HCT116 (cell line): ENCODE data around the gene PROCA1. TPM values are rescaled to one million over a fixed set of nuclear protein-coding genes. Genes with fewer than 3 reads are reported as not detected.

Source experiments
- ATAC-seq: fragments of 200-7000 bp; cut with Tn5 transposase; 2 replicates; pipeline ENCODE4 v1.9.1; 2020; ENCODE audit warnings: mild to moderate bottlenecking, moderate library complexity
- BruUV-seq: library from RNA; stranded (reverse); fragments of 400-500 nt; replicated peaks from 2 replicates; lab custom pipeline; 2021; lab: Mats Ljungman, UMichigan
- CTCF ChIA-PET: fragments of 300-600 bp; sonication (Branson Sonifier 250); formaldehyde crosslinking; loops from one replicate; lab custom pipeline; 2021; ENCODE audit warnings: antibody characterized with exemption; lab: Charles Lee
- POLR2A ChIA-PET: fragments of 300-600, 350-600 bp; sonication (Branson Sonifier 250); formaldehyde crosslinking; loops from one replicate; lab custom pipeline; 2021; ENCODE audit warnings: antibody characterized with exemption; lab: Charles Lee
- RAD21 ChIA-PET, 2 experiments: fragments of 300-600 bp; sonication (Branson Sonifier 250); formaldehyde crosslinking; loops; one replicate each; lab custom pipeline; 2023; ENCODE audit warnings: low total read pairs in 2 of 2; ENCODE audit not compliant: uncharacterized antibody in 2 of 2, unreplicated experiment in 2 of 2, low non-redundant PET in 1 of 2; lab: Charles Lee
- DNase-seq: peaks from one replicate; pipeline ENCODE4 v3.0.0-alpha.2; 2010; ENCODE audit warnings: low read depth, low spot score
- H2AFZ ChIP-seq: fragments of 200-600 bp; shearing (Covaris generic), sonication (generic); 2 replicates; pipeline ENCODE4 v1.6.1; 2017; ENCODE audit warnings: low read depth, mixed run types, mixed read lengths, antibody characterized with exemption, low read length; ENCODE audit not compliant: poor library complexity, severe bottlenecking
- H3K27ac ChIP-seq: 2 replicates; pipeline ENCODE4 v1.5.1; 2012; ENCODE audit warnings: low read depth, low read length
- H3K27me3 ChIP-seq: fragments of 200-600 bp; sonication (generic); 2 replicates; pipeline ENCODE4 v1.6.1; 2016; ENCODE audit warnings: mixed run types, low read length, mixed read lengths; ENCODE audit not compliant: insufficient read depth
- H3K36me3 ChIP-seq, 2 experiments: fragments of 200-500 bp in 1 of 2; fragments of 200-600 bp in 1 of 2; sonication (Bioruptor generic) in 1 of 2; sonication (generic) in 1 of 2; 2 replicates each; pipeline versions ENCODE4 v1.5.1 to v1.6.1; 2014 to 2016; ENCODE audit warnings: low read length in 2 of 2, inconsistent platforms in 1 of 2, mixed read lengths in 1 of 2, mixed run types in 1 of 2; ENCODE audit not compliant: insufficient read depth in 2 of 2, control insufficient read depth in 1 of 2
- H3K4me1 ChIP-seq, 2 experiments: fragments of 200-600 bp in 1 of 2; sonication (generic) in 1 of 2; 2 replicates each; pipeline versions ENCODE4 v1.5.1 to v1.6.1; 2012 to 2017; ENCODE audit warnings: low read length in 2 of 2, inconsistent platforms in 1 of 2, mild to moderate bottlenecking in 1 of 2, mixed read lengths in 1 of 2, mixed run types in 1 of 2, moderate library complexity in 1 of 2; ENCODE audit not compliant: insufficient read depth in 2 of 2, control insufficient read depth in 1 of 2
- H3K4me2 ChIP-seq: fragments of 200-600 bp; sonication (generic); 2 replicates; pipeline ENCODE4 v1.6.1; 2017; ENCODE audit warnings: mixed run types, low read length, mixed read lengths
- H3K4me3 ChIP-seq, 2 experiments: fragments of 200-600 bp in 1 of 2; sonication (generic) in 1 of 2; replicated peaks in 1 of 2; 2 replicates each; pipeline ENCODE4 v1.5.1; 2011 to 2016; ENCODE audit warnings: low read length in 2 of 2, control low read depth in 1 of 2, low read depth in 1 of 2, mild to moderate bottlenecking in 1 of 2, mixed read lengths in 1 of 2, mixed run types in 1 of 2
- H3K79me2 ChIP-seq: fragments of 200-600 bp; sonication (generic); 2 replicates; pipeline ENCODE4 v1.6.1; 2017; ENCODE audit warnings: mild to moderate bottlenecking, mixed run types, low read length, moderate library complexity, mixed read lengths; ENCODE audit not compliant: insufficient read depth
- H3K9ac ChIP-seq: fragments of 200-600 bp; sonication (generic); 2 replicates; pipeline ENCODE4 v1.6.1; 2016; ENCODE audit warnings: low read length, mixed read lengths
- H3K9me2 ChIP-seq: fragments of 200-600 bp; sonication (generic), shearing (Covaris generic); 2 replicates; pipeline ENCODE4 v1.6.1; 2017; ENCODE audit warnings: mixed run types, mild to moderate bottlenecking, moderate library complexity; ENCODE audit not compliant: insufficient read depth
- H3K9me3 ChIP-seq, 2 experiments: fragments of 200-500 bp in 1 of 2; fragments of 200-600 bp in 1 of 2; sonication (Bioruptor generic) in 1 of 2; sonication (generic) in 1 of 2; 2 replicates each; pipeline ENCODE4 v1.6.1; 2014 to 2017; ENCODE audit warnings: low read length in 2 of 2, mixed read lengths in 2 of 2, inconsistent platforms in 1 of 2, low read depth in 1 of 2, mild to moderate bottlenecking in 1 of 2, mixed run types in 1 of 2, moderate library complexity in 1 of 2; ENCODE audit not compliant: control insufficient read depth in 1 of 2, insufficient read depth in 1 of 2
- H4K20me1 ChIP-seq: fragments of 200-600 bp; sonication (generic), shearing (Covaris generic); 2 replicates; pipeline ENCODE4 v1.6.1; 2017; ENCODE audit warnings: mixed run types, mild to moderate bottlenecking, moderate library complexity; ENCODE audit not compliant: insufficient read depth
- ELF1 ChIP-seq: IDR thresholded peaks from 2 replicates; pipeline ENCODE4 v1.6.1; 2012; ENCODE audit warnings: low read depth, borderline replicate concordance
- JUND ChIP-seq: IDR thresholded peaks from 2 replicates; pipeline ENCODE4 v1.6.1; 2012
- RAD21 ChIP-seq: IDR thresholded peaks from 2 replicates; pipeline ENCODE4 v1.6.1; 2012; ENCODE audit warnings: low read depth, mild to moderate bottlenecking
- SP1 ChIP-seq: IDR thresholded peaks from 2 replicates; pipeline ENCODE4 v1.6.1; 2012; ENCODE audit warnings: low read depth
- SRF ChIP-seq: IDR thresholded peaks from 2 replicates; pipeline ENCODE4 v1.6.1; 2012; ENCODE audit warnings: low read depth
- ZNF274 ChIP-seq: fragments of 200-500 bp; sonication (Bioruptor generic); IDR thresholded peaks from 2 replicates; pipeline ENCODE4 v1.6.1; 2014; ENCODE audit warnings: mild to moderate bottlenecking, low read depth, low read length, inconsistent platforms
- intact Hi-C: fragments of 100-400 bp; cut with micrococcal nuclease; formaldehyde crosslinking; loops from 2 replicates; pipeline ENCODE4 v1.10.0; 2022
- total RNA-seq: library from RNA; stranded (reverse); gene quantifications from one replicate; pipeline ENCODE4 v1.2.1, GENCODE V29; 2021; ENCODE audit not compliant: unreplicated experiment
- TF ChIP-seq, protein P1 (sequence below): IDR thresholded peaks from 2 replicates; pipeline ENCODE4 v1.6.1; 2012
- TF ChIP-seq, protein P2 (sequence below), 3 experiments: fragments of 200-600 bp in 1 of 3; sonication (generic) in 1 of 3; IDR thresholded peaks in 2 of 3; conservative IDR thresholded peaks in 1 of 3; 2 replicates each; pipeline ENCODE4 v1.5.1; 2012 to 2017; ENCODE audit warnings: low read depth in 2 of 3, low read length in 2 of 3, antibody characterized with exemption in 1 of 3, borderline replicate concordance in 1 of 3, control low read depth in 1 of 3, mild to moderate bottlenecking in 1 of 3, mixed read lengths in 1 of 3, mixed run types in 1 of 3, moderate library complexity in 1 of 3; ENCODE audit not compliant: insufficient read depth in 1 of 3
- TF ChIP-seq, protein P3 (sequence below): IDR thresholded peaks from 2 replicates; pipeline ENCODE4 v1.6.1; 2012

PROCA1 gene
- total RNA-seq, 1 experiment from 2014 or later, result 0.96 TPM

DNA sequence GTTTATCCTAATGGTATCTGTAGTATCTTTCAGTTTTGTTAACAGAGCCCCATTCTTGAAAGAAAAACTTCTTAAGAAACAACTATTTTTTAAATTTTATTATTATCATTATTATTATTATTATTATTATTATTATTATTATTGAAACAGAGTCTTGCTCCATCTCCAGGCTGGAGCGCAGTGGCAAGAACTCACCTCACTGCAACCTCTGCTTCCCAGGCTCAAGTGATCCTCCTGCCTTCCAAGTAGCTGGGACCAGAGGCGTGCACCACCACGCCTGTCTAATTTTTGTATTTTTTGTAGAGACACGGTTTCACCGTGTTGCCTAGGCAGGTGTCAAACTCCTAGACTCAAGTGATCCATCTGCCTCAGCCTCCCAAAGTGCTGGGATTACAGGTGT, 26.3 kb downstream of the PROCA1 start:
- no peaks in the 10 kb centered on the region for H3K4me1 ChIP-seq
- ChIA-PET CTCF (no interaction called here), RAD21 (no interaction called here), POLR2A (no interaction called here)
- no peak overlapping the region for H3K27ac ChIP-seq
- H4K20me1 ChIP-seq, result no peaks in the 10 kb centered on the region
- no peaks in the 10 kb centered on the region for H3K9me2 ChIP-seq
- no peak overlapping the region for H3K4me2 ChIP-seq
- no peak for DNase-seq
- H3K79me2 ChIP-seq, result no peaks in the 10 kb centered on the region
- H3K27me3 ChIP-seq, result no peaks in the 10 kb centered on the region
- peaks cover 86 to 88% of the 10 kb centered on the region in 2 experiments for H3K36me3 ChIP-seq
- H3K9me3 ChIP-seq, result no peaks in the 10 kb centered on the region
- H2AFZ ChIP-seq, result no peak overlapping the region
- BruUV-seq, result no TSS peak
- H3K9ac ChIP-seq, result no peak overlapping the region
- no peak for ATAC-seq
- H3K4me3 ChIP-seq, result no peak overlapping the region
- TF ChIP-seq ELF1 (no peak), ZNF274 (no peak), JUND (no peak), SRF (no peak)
- TF ChIP-seq, protein P1, sequence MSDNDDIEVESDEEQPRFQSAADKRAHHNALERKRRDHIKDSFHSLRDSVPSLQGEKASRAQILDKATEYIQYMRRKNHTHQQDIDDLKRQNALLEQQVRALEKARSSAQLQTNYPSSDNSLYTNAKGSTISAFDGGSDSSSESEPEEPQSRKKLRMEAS, result no peak
- intact Hi-C loops, result no loop called here

DNA sequence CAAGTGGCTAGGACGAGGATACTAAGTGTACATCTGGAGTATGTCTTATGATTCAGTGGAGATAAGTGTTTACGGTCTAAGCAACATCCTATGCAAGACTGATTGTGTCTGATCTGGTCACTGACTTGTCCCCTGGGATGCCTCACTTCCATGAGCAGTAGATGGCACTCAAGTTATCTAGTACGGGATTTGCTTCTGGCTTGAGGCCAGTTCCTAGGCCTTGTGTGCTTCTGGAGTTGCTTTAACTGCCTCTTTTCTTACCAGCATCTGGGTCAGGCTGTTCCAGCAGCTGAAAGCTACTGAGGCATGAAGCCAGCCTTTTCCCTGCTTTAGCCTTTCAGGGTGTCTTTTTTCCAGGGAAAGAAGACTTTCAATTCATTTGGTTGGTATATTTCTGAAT, 26.7 kb downstream of the PROCA1 start:
- no peak overlapping the region for H3K27ac ChIP-seq
- POLR2A ChIA-PET, result no interaction called here
- ATAC-seq, result no peak

More for the DNA sequence above, 26.7 kb downstream of the PROCA1 start:
- CTCF ChIA-PET, result no interaction called here
- TF ChIP-seq, protein P2, sequence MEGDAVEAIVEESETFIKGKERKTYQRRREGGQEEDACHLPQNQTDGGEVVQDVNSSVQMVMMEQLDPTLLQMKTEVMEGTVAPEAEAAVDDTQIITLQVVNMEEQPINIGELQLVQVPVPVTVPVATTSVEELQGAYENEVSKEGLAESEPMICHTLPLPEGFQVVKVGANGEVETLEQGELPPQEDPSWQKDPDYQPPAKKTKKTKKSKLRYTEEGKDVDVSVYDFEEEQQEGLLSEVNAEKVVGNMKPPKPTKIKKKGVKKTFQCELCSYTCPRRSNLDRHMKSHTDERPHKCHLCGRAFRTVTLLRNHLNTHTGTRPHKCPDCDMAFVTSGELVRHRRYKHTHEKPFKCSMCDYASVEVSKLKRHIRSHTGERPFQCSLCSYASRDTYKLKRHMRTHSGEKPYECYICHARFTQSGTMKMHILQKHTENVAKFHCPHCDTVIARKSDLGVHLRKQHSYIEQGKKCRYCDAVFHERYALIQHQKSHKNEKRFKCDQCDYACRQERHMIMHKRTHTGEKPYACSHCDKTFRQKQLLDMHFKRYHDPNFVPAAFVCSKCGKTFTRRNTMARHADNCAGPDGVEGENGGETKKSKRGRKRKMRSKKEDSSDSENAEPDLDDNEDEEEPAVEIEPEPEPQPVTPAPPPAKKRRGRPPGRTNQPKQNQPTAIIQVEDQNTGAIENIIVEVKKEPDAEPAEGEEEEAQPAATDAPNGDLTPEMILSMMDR (IDR thresholded peaks at IDR 0.05 in 2 of 3, conservative IDR thresholded peaks at IDR 0.05 in 1 of 3; ENCODE audit: borderline replicate concordance in 1 of 3, insufficient read depth in 1 of 3, low read depth in 2 of 3, low read length in 2 of 3), result peak in 1 of 3 experiments; percentile 5; a peak in 1 of 6 replicates
- TF ChIP-seq SP1 (no peak), SRF (no peak), RAD21 (peak; percentile 25; the same call in 1 of the 2 replicates)
- TF ChIP-seq, protein P3, sequence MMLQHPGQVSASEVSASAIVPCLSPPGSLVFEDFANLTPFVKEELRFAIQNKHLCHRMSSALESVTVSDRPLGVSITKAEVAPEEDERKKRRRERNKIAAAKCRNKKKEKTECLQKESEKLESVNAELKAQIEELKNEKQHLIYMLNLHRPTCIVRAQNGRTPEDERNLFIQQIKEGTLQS, result no peak
- H3K9me3 ChIP-seq, result no peaks in the 10 kb centered on the region
- peaks cover 84% of the 10 kb centered on the region in 2 experiments for H3K36me3 ChIP-seq
- H2AFZ ChIP-seq, result no peak overlapping the region
- no peaks in the 10 kb centered on the region for H3K9me2 ChIP-seq
- H4K20me1 ChIP-seq, result no peaks in the 10 kb centered on the region
- no peaks in the 10 kb centered on the region for H3K79me2 ChIP-seq
- no peak overlapping the region for H3K4me3 ChIP-seq
- no peaks in the 10 kb centered on the region for H3K4me1 ChIP-seq
- H3K4me2 ChIP-seq, result no peak overlapping the region
- no peak overlapping the region for H3K9ac ChIP-seq
- DNase-seq, result no peak
- RAD21 ChIA-PET, result no interaction called here
- no TSS peak for BruUV-seq
- no peaks in the 10 kb centered on the region for H3K27me3 ChIP-seq
- intact Hi-C loops, result no loop called here
